Measurements from ENCODE around the gene PRCP.
"Not testable (repeated sequence)": the region's sequence is repeated elsewhere in the genome, so short reads cannot be mapped to it uniquely, and the experiment has no call there.

PRCP gene

DNA sequence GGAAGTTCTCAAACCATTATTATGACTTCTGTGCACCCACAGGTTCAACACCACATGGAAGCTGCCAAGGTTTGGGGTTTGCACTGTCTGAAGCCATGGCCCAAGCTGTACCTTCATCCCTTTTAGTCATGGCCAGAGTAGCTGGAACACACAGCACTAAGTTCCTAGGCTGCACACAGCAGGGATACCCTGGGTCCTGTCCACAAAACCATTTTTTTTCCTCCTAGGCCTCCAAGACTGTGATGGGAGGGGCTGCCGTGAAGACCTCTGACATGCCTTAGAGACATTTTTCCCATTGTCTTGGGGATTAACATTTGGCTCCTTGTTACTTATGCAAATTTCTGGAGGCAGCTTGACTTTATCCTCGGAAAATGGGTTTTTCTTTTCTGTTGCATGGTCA, 44.0 kb upstream of the PRCP start:
- Histone ChIP-seq H3K18ac (ENCODE audit: low read length) (no peak overlapping the region), H2BK12ac (ENCODE audit: low read length) (no peak overlapping the region), H3K27me3 (ENCODE audit: insufficient read depth, low read length) (no peaks in the 10 kb centered on the region), H3K4ac (ENCODE audit: low read depth, low read length) (no peak overlapping the region), H3K4me2 (ENCODE audit: low read length) (no peak overlapping the region), H3K4me1 (ENCODE audit: control insufficient read depth in 1 of 2, insufficient read depth in 2 of 2, low read length in 2 of 2) (peaks cover 0 to 2% of the 10 kb centered on the region in 2 experiments), H4K8ac (ENCODE audit: low read depth, low read length) (no peak overlapping the region), H3K79me2 (ENCODE audit: control insufficient read depth, insufficient read depth, low read length, poor library complexity) (no peaks in the 10 kb centered on the region), H2AK5ac (ENCODE audit: low read length) (no peak overlapping the region), H3K14ac (ENCODE audit: low read length) (no peak overlapping the region), H3K9ac (ENCODE audit: low read length) (no peak overlapping the region), H3K4me3 (ENCODE audit: low read depth, low read length) (no peak overlapping the region), H3K9me3 (ENCODE audit: insufficient read depth, low read depth, low read length) (peaks cover 2% of the 10 kb centered on the region), H2BK5ac (ENCODE audit: low read depth, low read length, poor library complexity) (no peak overlapping the region), H3K27ac (ENCODE audit: low read depth, low read length) (no peak overlapping the region), H2AFZ (ENCODE audit: insufficient read depth, low read length, poor library complexity) (no peak overlapping the region), H2BK120ac (ENCODE audit: insufficient read depth, low read length, poor library complexity) (no peak overlapping the region), H3K79me1 (ENCODE audit: low read length) (no peaks in the 10 kb centered on the region), H4K12ac (ENCODE audit: low read depth, low read length) (no peak overlapping the region), H3K36me3 (ENCODE audit: control insufficient read depth in 1 of 2, insufficient read depth in 2 of 2, low read length in 2 of 2) (no peaks in the 10 kb centered on the region), H3K23ac (ENCODE audit: low read length) (no peak overlapping the region), H4K91ac (ENCODE audit: low read depth, low read length) (no peak overlapping the region)
- DNase-seq, result no peak
- no CpG with 5 or more reads among the region's 2 CpGs for WGBS (ENCODE audit: extremely low coverage, insufficient coverage, insufficient read length)

DNA sequence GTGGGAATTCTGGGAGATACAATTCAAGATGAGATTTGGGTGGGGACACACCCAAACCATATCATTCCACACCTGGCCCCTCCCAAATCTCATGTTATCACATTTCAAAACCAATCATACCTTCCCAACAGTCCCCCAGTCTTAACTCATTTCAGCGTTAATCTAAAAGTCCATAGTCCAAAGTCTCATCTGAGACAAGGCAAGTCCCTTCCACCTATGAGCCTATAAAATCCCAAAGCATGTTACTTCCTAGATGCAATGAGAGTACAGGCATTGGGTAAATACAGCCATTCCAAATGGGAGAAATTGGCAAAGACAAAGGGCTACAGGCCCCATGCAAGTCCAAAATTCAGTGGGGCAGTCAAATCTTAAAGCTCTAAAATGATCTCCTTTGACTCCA, 43.2 kb upstream of the PRCP start:
- H3K9ac ChIP-seq (ENCODE audit: low read length); H4K8ac ChIP-seq (ENCODE audit: low read depth, low read length); H3K4ac ChIP-seq (ENCODE audit: low read depth, low read length); H2AFZ ChIP-seq (ENCODE audit: insufficient read depth, low read length, poor library complexity); DNase-seq; H2BK120ac ChIP-seq (ENCODE audit: insufficient read depth, low read length, poor library complexity); H4K91ac ChIP-seq (ENCODE audit: low read depth, low read length); H3K4me2 ChIP-seq (ENCODE audit: low read length); H3K27ac ChIP-seq (ENCODE audit: low read depth, low read length); H3K79me2 ChIP-seq (ENCODE audit: control insufficient read depth, insufficient read depth, low read length, poor library complexity); H3K18ac ChIP-seq (ENCODE audit: low read length); H3K36me3 ChIP-seq (ENCODE audit: control insufficient read depth in 1 of 2, insufficient read depth in 2 of 2, low read length in 2 of 2); H3K27me3 ChIP-seq (ENCODE audit: insufficient read depth, low read length); H3K79me1 ChIP-seq (ENCODE audit: low read length); H3K14ac ChIP-seq (ENCODE audit: low read length); H3K9me3 ChIP-seq (ENCODE audit: insufficient read depth, low read depth, low read length); H3K4me3 ChIP-seq (ENCODE audit: low read depth, low read length); H2BK12ac ChIP-seq (ENCODE audit: low read length); H2AK5ac ChIP-seq (ENCODE audit: low read length); H4K12ac ChIP-seq (ENCODE audit: low read depth, low read length); H2BK5ac ChIP-seq (ENCODE audit: low read depth, low read length, poor library complexity); H3K23ac ChIP-seq (ENCODE audit: low read length); H3K4me1 ChIP-seq (ENCODE audit: control insufficient read depth in 1 of 2, insufficient read depth in 2 of 2, low read length in 2 of 2): not testable (repeated sequence)
- WGBS (ENCODE audit: extremely low coverage, insufficient coverage, insufficient read length), result no CpG with 5 or more reads among the region's 1 CpG

DNA sequence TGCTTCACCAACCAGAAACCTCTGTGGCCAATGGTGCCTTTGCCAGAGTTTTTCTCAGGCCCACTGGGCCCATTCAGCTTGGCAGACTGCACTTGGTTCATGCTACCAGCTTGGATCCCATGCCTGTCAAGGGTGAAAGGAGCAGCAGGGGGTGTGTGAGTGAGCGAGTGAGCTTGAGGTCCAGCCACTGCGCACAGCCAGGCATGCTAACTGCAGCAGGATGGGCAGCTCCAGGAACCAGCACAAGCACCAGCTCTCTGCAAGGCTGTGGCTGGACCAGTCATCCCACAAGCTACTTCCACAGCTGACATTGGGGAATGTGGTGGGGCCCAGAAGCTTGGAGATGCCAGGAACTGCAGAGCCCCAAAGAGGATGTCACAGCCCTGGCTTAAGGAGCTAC, 42.1 kb upstream of the PRCP start:
- Histone ChIP-seq H3K36me3 (ENCODE audit: control insufficient read depth in 1 of 2, insufficient read depth in 2 of 2, low read length in 2 of 2) (no peaks in the 10 kb centered on the region), H3K4ac (ENCODE audit: low read depth, low read length) (no peak overlapping the region), H3K9me3 (ENCODE audit: insufficient read depth, low read depth, low read length) (peaks cover 2% of the 10 kb centered on the region), H3K18ac (ENCODE audit: low read length) (no peak overlapping the region), H3K4me3 (ENCODE audit: low read depth, low read length) (peak overlapping the region; percentile 23), H2AFZ (ENCODE audit: insufficient read depth, low read length, poor library complexity) (no peak overlapping the region), H3K4me2 (ENCODE audit: low read length) (no peak overlapping the region), H2BK12ac (ENCODE audit: low read length) (no peak overlapping the region), H3K79me1 (ENCODE audit: low read length) (no peaks in the 10 kb centered on the region), H4K91ac (ENCODE audit: low read depth, low read length) (no peak overlapping the region), H2AK5ac (ENCODE audit: low read length) (no peak overlapping the region), H3K14ac (ENCODE audit: low read length) (no peak overlapping the region), H3K79me2 (ENCODE audit: control insufficient read depth, insufficient read depth, low read length, poor library complexity) (no peaks in the 10 kb centered on the region), H3K23ac (ENCODE audit: low read length) (no peak overlapping the region), H3K27ac (ENCODE audit: low read depth, low read length) (no peak overlapping the region), H2BK5ac (ENCODE audit: low read depth, low read length, poor library complexity) (no peak overlapping the region), H3K9ac (ENCODE audit: low read length) (no peak overlapping the region), H4K12ac (ENCODE audit: low read depth, low read length) (no peak overlapping the region), H3K4me1 (ENCODE audit: control insufficient read depth in 1 of 2, insufficient read depth in 2 of 2, low read length in 2 of 2) (peaks cover 0 to 2% of the 10 kb centered on the region in 2 experiments), H3K27me3 (ENCODE audit: insufficient read depth, low read length) (no peaks in the 10 kb centered on the region), H4K8ac (ENCODE audit: low read depth, low read length) (no peak overlapping the region), H2BK120ac (ENCODE audit: insufficient read depth, low read length, poor library complexity) (no peak overlapping the region)
- no CpG with 5 or more reads among the region's 2 CpGs for WGBS (ENCODE audit: extremely low coverage, insufficient coverage, insufficient read length)
- DNase-seq, result no peak

DNA sequence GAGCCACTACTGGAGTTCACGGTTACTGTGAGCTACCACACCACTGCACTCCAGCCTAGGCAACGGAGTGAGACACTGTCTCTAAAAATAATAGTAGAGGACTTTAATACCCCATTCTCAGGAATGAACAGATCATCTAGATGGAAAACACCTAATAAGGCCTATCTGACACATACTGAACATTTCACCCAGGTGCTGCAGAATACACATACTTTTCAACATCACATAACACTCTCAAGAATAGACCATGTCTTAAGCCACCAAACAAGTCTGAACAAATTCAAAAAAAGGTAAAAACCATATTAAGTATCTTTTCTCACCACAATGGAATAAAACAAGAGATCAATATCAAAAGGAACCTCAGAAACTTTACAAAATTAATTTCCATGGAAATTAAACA, 39.2 kb upstream of the PRCP start:
- Histone ChIP-seq H3K79me2 (ENCODE audit: control insufficient read depth, insufficient read depth, low read length, poor library complexity) (no peaks in the 10 kb centered on the region), H4K12ac (ENCODE audit: low read depth, low read length) (no peak overlapping the region), H2AFZ (ENCODE audit: insufficient read depth, low read length, poor library complexity) (no peak overlapping the region), H2BK120ac (ENCODE audit: insufficient read depth, low read length, poor library complexity) (no peak overlapping the region), H3K4me3 (ENCODE audit: low read depth, low read length) (no peak overlapping the region), H3K27me3 (ENCODE audit: insufficient read depth, low read length) (no peaks in the 10 kb centered on the region), H3K4me2 (ENCODE audit: low read length) (no peak overlapping the region), H3K4me1 (ENCODE audit: control insufficient read depth in 1 of 2, insufficient read depth in 2 of 2, low read length in 2 of 2) (peaks cover 0 to 2% of the 10 kb centered on the region in 2 experiments), H3K9me3 (ENCODE audit: insufficient read depth, low read depth, low read length) (peaks cover 2% of the 10 kb centered on the region), H3K9ac (ENCODE audit: low read length) (no peak overlapping the region), H3K18ac (ENCODE audit: low read length) (no peak overlapping the region), H2BK5ac (ENCODE audit: low read depth, low read length, poor library complexity) (no peak overlapping the region), H2BK12ac (ENCODE audit: low read length) (no peak overlapping the region), H3K14ac (ENCODE audit: low read length) (no peak overlapping the region), H3K79me1 (ENCODE audit: low read length) (no peaks in the 10 kb centered on the region), H2AK5ac (ENCODE audit: low read length) (no peak overlapping the region), H4K91ac (ENCODE audit: low read depth, low read length) (no peak overlapping the region), H3K23ac (ENCODE audit: low read length) (no peak overlapping the region), H3K4ac (ENCODE audit: low read depth, low read length) (no peak overlapping the region), H4K8ac (ENCODE audit: low read depth, low read length) (no peak overlapping the region), H3K27ac (ENCODE audit: low read depth, low read length) (no peak overlapping the region), H3K36me3 (ENCODE audit: control insufficient read depth in 1 of 2, insufficient read depth in 2 of 2, low read length in 2 of 2) (no peaks in the 10 kb centered on the region)
- no peak for DNase-seq
- no CpG with 5 or more reads among the region's 2 CpGs for WGBS (ENCODE audit: extremely low coverage, insufficient coverage, insufficient read length)

Measured in trophoblast cell (in vitro differentiated cells and primary cell).